T-helper 1 cell treated with Interleukin-12 subunit alpha and Interleukin-12 subunit beta and Interleukin-4 antibody, amounts not matched to agents 30 ng/mL and 1 ng/mL, for 36 hours (primary cell): ENCODE data around the gene FRMD4A. TPM values are rescaled to one million over a fixed set of nuclear protein-coding genes. Genes with fewer than 3 reads are reported as not detected.

ENCODE experiments used
- intact Hi-C: fragments of 100-400 bp; cut with micrococcal nuclease; formaldehyde crosslinking; loops from one replicate; pipeline ENCODE4 v1.15.1; 2024
- total RNA-seq: library from RNA; stranded (reverse); gene quantifications from 2 replicates; pipeline ENCODE4 v1.2.3, GENCODE V29; 2022

Gene FRMD4A
- total RNA-seq, 1 donor from 2014 or later = 0.02 TPM

DNA sequence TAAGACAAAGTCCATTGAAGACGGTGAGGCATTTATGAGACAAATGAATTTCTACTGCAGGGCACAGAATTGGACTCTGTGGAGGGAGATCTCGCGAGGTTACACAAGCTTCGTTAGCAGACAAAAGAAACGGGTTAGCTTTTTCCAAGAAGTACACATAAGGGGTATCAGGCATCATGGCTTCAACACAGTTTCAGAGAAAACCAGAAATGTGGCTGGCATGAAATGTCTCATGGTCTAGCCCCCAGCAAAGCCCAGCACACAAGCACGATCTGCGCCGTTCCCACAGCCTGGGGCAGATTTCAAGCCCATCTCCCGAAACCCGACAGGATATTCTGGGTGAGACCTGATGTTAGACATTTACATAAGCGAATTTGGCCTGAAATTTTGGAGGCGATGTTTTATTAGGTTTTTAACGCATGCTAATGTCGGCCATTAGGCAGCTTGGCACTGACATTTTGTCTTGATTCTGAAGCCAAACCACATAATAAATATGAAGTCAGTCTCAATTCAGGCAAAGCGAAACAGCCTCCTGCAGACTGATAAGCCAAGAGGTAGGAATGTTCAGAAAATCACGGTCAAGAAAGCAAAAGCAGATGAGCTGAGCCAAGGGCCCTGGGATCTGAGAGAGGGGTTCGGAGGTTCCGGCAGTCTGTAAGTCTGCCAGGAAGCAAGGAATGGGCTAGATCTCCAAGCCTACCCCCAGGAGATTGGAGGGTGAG lies 503.5 kb downstream of the FRMD4A start:
- intact Hi-C loops = no loop called here

GRCh38 chr10:13823709-13824405 lies 506.9 kb downstream of the FRMD4A start:
- intact Hi-C loops = no loop called here

- intact Hi-C loops = no loop called here
Observed at GRCh38 chr10:13823096-13823708, 507.5 kb downstream of the FRMD4A start.

DNA sequence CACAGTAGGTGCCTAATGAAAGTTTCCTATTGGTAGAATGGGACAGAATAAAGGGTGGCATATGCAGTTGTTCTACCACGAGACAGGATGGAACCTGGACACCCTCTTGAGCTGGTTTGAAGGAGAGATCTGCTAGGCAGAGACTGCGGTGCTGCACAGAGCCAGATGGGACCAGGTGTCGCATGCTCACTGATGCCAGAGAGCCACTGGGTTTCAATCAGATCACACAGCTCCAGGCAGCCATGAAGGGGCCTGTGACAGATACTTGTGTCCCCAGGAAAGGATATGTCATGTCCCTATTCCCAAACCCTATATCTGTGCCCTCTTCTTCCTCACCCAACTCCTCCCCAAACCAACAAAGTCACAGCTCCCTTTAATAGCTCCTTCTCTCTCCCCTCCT lies 508.2 kb downstream of the FRMD4A start:
- intact Hi-C loops = no loop called here

DNA sequence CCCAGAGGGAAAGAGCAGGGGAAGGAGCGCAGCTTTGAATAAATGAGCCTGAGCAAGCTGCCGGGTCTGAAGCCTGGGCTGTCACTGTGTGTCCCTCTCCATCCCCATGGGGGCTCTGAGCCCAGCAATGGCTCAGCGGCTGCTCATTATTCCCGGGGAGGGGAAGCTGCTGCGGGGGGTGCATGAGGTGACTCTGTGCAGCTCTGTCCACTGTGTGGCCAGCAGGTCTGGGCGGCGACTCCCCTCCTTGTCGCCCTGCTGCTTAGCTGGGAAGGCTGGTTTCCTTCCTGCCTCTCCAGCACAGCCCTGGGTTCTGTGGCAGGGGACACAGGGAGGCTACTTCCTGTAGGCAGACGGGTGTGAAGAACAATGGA lies 509.8 kb downstream of the FRMD4A start:
- intact Hi-C loops = no loop called here

DNA sequence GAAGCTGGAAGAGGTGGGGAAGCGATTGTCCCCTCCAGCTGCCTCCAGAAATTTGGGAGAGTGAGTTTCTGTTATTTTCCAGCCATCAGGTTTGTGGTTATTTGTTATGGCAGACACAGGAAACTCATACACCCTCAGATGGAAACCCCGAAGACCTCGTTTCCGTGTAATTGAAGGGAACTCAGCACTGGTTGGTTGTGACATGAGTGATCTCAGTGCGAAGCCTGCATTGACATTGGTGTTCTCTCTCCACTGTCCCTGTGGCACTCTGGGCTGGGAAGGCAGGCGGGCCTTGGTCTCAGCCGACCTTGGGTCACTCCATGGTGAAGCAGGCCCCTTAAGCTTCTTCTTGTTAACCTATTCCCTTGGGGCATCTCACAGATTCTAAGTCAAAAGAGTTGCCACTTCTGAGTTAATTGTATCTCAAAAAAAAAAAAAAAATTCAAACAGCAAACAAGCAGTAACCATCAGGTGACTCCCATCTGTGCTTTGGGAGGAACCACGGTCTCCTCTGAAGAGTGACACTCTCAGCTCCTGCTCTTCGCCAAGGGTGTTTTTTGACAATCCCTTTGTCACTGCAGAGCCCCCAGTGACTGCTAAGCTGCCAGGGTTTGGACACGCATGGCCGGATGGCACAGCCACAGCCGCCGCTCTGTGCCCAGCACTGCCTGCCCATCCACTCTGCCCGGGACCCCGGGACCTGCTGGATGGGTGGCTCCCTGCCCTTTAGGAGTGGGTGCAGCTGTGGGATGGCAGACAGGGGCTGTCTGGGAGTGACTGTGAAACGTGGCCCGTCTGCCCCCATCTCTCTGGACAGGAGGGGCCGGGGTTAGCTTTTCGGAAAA lies 510.4 kb downstream of the FRMD4A start:
- intact Hi-C loops = no loop called here

DNA sequence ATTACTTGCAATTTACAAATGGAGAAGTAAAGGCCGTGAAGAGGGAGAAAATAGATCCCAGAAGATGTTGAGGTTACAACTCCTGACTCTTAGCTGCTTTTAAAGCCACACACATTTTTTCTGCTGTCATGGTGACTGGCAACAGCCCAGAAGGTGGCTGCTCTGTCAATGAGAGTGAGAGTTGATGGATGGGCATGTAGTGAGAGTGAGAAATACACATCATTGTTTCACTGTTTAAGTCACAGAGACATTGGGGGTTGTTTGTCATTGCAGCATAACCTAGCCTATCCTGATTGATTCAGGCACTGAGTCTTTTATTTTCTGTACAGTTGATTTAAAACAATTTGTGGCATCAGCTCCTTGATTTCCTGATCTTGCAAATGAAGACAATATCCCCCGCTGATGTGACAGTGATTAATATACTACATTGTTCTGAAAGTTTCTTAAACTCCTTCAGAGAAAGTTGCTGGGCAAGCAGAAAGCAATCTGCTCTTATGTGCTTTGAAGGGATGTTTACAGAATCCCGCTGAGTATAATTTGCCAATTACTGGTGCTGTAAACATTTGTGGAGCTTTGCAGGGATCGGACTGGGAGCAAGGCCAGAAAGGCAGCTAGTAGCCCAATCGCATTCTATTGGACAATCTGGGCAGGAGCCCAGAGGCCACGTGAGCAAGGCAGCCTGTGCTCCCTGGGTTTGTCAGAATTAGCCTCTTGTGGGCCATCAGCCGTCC lies 514.4 kb downstream of the FRMD4A start:
- intact Hi-C loops = no loop called here

- intact Hi-C loops = no loop called here
Observed at GRCh38 chr10:13815756-13816155, 515.0 kb downstream of the FRMD4A start.

DNA sequence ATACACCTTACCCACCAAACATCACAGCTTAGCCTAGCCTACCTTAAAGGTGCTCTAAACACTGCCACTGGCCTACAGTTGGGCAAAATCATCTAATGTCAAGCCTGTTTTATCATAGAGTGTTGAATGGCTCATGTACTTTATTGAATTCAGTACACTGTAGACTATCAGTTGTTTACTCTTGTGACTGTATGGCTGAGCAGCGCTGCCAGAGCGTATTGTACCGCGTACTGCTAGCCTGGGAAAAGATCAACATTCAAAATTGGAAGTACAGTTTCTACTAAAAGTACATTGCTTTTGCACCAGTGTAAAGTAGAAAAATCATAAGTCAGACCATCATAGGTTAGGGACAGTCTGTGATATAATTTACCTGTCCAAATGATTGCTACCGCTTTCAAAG lies 517.2 kb downstream of the FRMD4A start:
- intact Hi-C loops = no loop called here

DNA sequence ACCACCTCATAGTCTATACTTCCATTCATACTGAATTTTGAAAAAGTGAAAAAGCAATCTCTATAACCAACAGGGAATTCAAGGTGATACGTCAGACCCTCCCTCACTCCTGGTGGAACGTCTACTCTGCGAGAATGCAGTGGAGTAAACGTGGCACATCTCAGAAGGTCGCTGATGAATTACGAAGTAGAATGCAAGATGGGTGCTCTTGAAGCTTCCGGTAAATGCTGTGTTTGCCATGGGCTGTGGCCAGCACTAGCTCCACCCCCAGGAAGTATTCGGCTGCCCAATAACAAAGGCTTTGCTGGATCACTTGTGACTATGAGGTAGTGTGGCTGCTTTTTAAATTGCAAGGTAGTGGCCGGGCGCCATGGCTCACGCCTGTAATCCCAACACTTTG lies 517.9 kb downstream of the FRMD4A start:
- intact Hi-C loops = no loop called here

- intact Hi-C loops = no loop called here
Observed at GRCh38 chr10:13810568-13810967, 520.2 kb downstream of the FRMD4A start.

GRCh38 chr10:13809427-13809826 lies 521.3 kb downstream of the FRMD4A start:
- intact Hi-C loops = no loop called here

GRCh38 chr10:13808556-13809391 lies 522.0 kb downstream of the FRMD4A start:
- intact Hi-C loops = no loop called here

DNA sequence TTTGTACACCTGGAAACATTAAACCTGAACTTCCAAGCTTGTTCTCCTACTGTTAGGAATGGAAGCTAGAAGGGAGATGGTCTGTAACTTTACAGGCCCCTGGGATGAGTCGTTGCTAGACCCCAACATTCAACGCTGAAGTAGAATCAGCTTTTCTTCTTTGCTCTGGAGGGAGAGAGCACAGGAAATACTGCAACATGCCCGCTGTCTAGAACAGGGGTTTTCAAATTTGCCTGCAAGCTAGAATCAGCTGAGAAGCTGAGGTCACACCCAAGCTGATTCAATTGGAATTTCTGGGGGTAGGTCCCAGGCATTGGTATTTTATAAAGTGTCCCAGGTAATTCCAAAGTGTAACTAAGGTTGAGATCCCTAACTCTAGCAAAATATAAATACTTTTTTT lies 524.3 kb downstream of the FRMD4A start:
- intact Hi-C loops = no loop called here

- intact Hi-C loops = no loop called here
Observed at GRCh38 chr10:13803566-13804554, 526.9 kb downstream of the FRMD4A start.

DNA sequence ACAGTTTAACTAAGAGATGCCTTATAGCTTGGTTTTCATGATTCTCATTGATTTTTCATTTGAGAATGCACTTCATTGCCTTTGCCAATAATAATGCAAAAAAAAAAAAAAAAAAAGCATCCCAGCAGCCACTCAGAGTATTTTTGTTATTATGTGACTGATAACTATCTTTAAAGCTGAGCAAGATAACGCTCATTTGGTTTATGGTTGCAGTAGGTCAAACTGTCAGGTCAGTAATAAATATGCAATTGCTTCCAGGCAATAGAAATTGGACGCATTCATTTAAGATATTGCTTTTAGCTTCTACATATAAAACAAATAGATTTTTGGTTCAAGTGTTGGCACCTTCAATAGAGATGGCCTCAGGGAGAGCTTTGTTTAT lies 528.8 kb downstream of the FRMD4A start:
- intact Hi-C loops = no loop called here

- intact Hi-C loops = no loop called here
Observed at GRCh38 chr10:13801156-13801906, 529.4 kb downstream of the FRMD4A start.

DNA sequence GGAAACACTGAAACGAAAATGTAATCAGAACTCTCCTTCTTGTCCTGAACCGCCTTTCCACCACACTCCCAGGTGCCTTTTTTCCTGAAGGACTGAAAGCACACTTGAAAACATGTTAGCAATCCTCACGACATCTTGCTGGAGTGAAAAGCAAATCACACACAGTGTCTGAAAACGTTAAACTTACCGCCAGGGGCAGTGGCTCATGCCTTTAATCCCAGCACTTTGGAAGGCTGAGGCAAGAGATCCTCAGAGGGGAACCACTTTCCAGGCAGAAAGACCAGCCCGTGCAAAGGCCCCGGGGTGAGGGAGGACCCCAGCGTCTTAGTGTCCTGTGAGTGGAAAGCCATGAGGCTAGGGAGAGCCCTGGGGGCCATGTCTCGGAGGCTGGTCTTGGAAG lies 533.6 kb downstream of the FRMD4A start:
- intact Hi-C loops = loop anchor here (10.0 kb wide), 1 partner anchor 1602 kb away; the partner anchor contains the start of genes CDC123 and NUDT5
